Measurements from ENCODE around the gene SORCS2.

Gene SORCS2

GRCh38 chr4:7638489-7638888, 446.2 kb downstream of the SORCS2 start:
- no peak for DNase-seq (ENCODE audit: low read depth in 2 of 2)
- no peak for TF ChIP-seq CTCF (IDR thresholded peaks at IDR 0.05; ENCODE audit: low read depth, low read length)
- no peak overlapping the region for H3K4me3 ChIP-seq (replicated peaks in 1 of 2; ENCODE audit: low read depth in 2 of 2, low read length in 2 of 2)

GRCh38 chr4:7638984-7639789, 446.8 kb downstream of the SORCS2 start:
- TF ChIP-seq CTCF (IDR thresholded peaks at IDR 0.05; ENCODE audit: low read depth, low read length): no peak
- no peak for DNase-seq (ENCODE audit: low read depth in 2 of 2)
- no peak overlapping the region for H3K4me3 ChIP-seq (replicated peaks in 1 of 2; ENCODE audit: low read depth in 2 of 2, low read length in 2 of 2)

- DNase-seq (ENCODE audit: low read depth in 2 of 2): no peak
- TF ChIP-seq CTCF (IDR thresholded peaks at IDR 0.05; ENCODE audit: low read depth, low read length): no peak
- no peak overlapping the region for H3K4me3 ChIP-seq (replicated peaks in 1 of 2; ENCODE audit: low read depth in 2 of 2, low read length in 2 of 2)
These were observed 447.8 kb downstream of the SORCS2 start for GRCh38 chr4:7640136-7640535.

GRCh38 chr4:7641712-7642111, 449.4 kb downstream of the SORCS2 start:
- DNase-seq (ENCODE audit: low read depth in 2 of 2): no peak
- H3K4me3 ChIP-seq (replicated peaks in 1 of 2; ENCODE audit: low read depth in 2 of 2, low read length in 2 of 2): no peak overlapping the region
- no peak for TF ChIP-seq CTCF (IDR thresholded peaks at IDR 0.05; ENCODE audit: low read depth, low read length)

GRCh38 chr4:7642741-7643458, 450.6 kb downstream of the SORCS2 start:
- DNase-seq (ENCODE audit: low read depth in 2 of 2): no peak
- TF ChIP-seq CTCF (IDR thresholded peaks at IDR 0.05; ENCODE audit: low read depth, low read length): no peak
- H3K4me3 ChIP-seq (replicated peaks in 1 of 2; ENCODE audit: low read depth in 2 of 2, low read length in 2 of 2): no peak overlapping the region

- DNase-seq (ENCODE audit: low read depth in 2 of 2): no peak
- TF ChIP-seq CTCF (IDR thresholded peaks at IDR 0.05; ENCODE audit: low read depth, low read length): no peak
- no peak overlapping the region for H3K4me3 ChIP-seq (replicated peaks in 1 of 2; ENCODE audit: low read depth in 2 of 2, low read length in 2 of 2)
These were observed 452.8 kb downstream of the SORCS2 start for GRCh38 chr4:7645158-7645557.
